Activated naive CD8-positive, alpha-beta T cell (primary cell): Measurements from ENCODE around the gene TRMT61A.

Experiments
- H3K27ac Mint-ChIP-seq: one replicate; pipeline ENCODE4 v1.8.0; 2021; ENCODE audit warnings: mixed read lengths
- H3K27me3 Mint-ChIP-seq: one replicate; pipeline ENCODE4 v1.8.0; 2021; ENCODE audit warnings: mixed read lengths
- H3K36me3 Mint-ChIP-seq: one replicate; pipeline ENCODE4 v1.8.0; 2021; ENCODE audit warnings: mixed read lengths
- H3K4me1 Mint-ChIP-seq: one replicate; pipeline ENCODE4 v1.8.0; 2021; ENCODE audit warnings: low read depth, mixed read lengths
- H3K4me3 Mint-ChIP-seq: one replicate; pipeline ENCODE4 v1.8.0; 2021; ENCODE audit warnings: mild to moderate bottlenecking, mixed read lengths
- H3K9me3 Mint-ChIP-seq: one replicate; pipeline ENCODE4 v1.8.0; 2021; ENCODE audit warnings: low read depth, mixed read lengths

Gene TRMT61A

GRCh38 chr14:103517174-103517566 lies 11.8 kb upstream of the TRMT61A start:
- Mint-ChIP-seq H3K36me3 (no peaks in the 10 kb centered on the region), H3K4me1 (peaks cover 9% of the 10 kb centered on the region), H3K4me3 (no peak overlapping the region), H3K9me3 (no peaks in the 10 kb centered on the region), H3K27me3 (no peaks in the 10 kb centered on the region), H3K27ac (no peak overlapping the region)

GRCh38 chr14:103517721-103518421 lies 11.1 kb upstream of the TRMT61A start:
- H3K9me3 Mint-ChIP-seq, result no peaks in the 10 kb centered on the region
- no peaks in the 10 kb centered on the region for H3K36me3 Mint-ChIP-seq
- H3K27me3 Mint-ChIP-seq, result no peaks in the 10 kb centered on the region
- no peak overlapping the region for H3K4me3 Mint-ChIP-seq
- peaks cover 9% of the 10 kb centered on the region for H3K4me1 Mint-ChIP-seq
- no peak overlapping the region for H3K27ac Mint-ChIP-seq

- H3K36me3 Mint-ChIP-seq, result no peaks in the 10 kb centered on the region
- no peak overlapping the region for H3K27ac Mint-ChIP-seq
- no peaks in the 10 kb centered on the region for H3K9me3 Mint-ChIP-seq
- peaks cover 9% of the 10 kb centered on the region for H3K4me1 Mint-ChIP-seq
- no peak overlapping the region for H3K4me3 Mint-ChIP-seq
- no peaks in the 10 kb centered on the region for H3K27me3 Mint-ChIP-seq
Measured at GRCh38 chr14:103518422-103519042, 10.5 kb upstream of the TRMT61A start.

- H3K27me3 Mint-ChIP-seq, result no peaks in the 10 kb centered on the region
- H3K36me3 Mint-ChIP-seq, result no peaks in the 10 kb centered on the region
- H3K27ac Mint-ChIP-seq, result no peak overlapping the region
- peaks cover 9% of the 10 kb centered on the region for H3K4me1 Mint-ChIP-seq
- peak overlapping the region; percentile 17 for H3K4me3 Mint-ChIP-seq
- H3K9me3 Mint-ChIP-seq, result no peaks in the 10 kb centered on the region
Measured at GRCh38 chr14:103519043-103519836, 9.8 kb upstream of the TRMT61A start.

- Mint-ChIP-seq H3K27ac (peak overlapping the region; percentile 66), H3K4me1 (peaks cover 9% of the 10 kb centered on the region), H3K4me3 (peak overlapping the region; percentile 68), H3K36me3 (no peaks in the 10 kb centered on the region), H3K9me3 (no peaks in the 10 kb centered on the region), H3K27me3 (no peaks in the 10 kb centered on the region)
Measured at GRCh38 chr14:103519837-103520212, 9.2 kb upstream of the TRMT61A start.

- no peaks in the 10 kb centered on the region for H3K36me3 Mint-ChIP-seq
- H3K27me3 Mint-ChIP-seq, result no peaks in the 10 kb centered on the region
- peak overlapping the region; percentile 68 for H3K4me3 Mint-ChIP-seq
- H3K4me1 Mint-ChIP-seq, result peaks cover 9% of the 10 kb centered on the region
- H3K9me3 Mint-ChIP-seq, result no peaks in the 10 kb centered on the region
- peak overlapping the region; percentile 66 for H3K27ac Mint-ChIP-seq
Measured at GRCh38 chr14:103520269-103520656, 8.7 kb upstream of the TRMT61A start.

- Mint-ChIP-seq H3K4me3 (peak overlapping the region; percentile 13), H3K27ac (no peak overlapping the region), H3K9me3 (no peaks in the 10 kb centered on the region), H3K4me1 (peaks cover 9% of the 10 kb centered on the region), H3K27me3 (no peaks in the 10 kb centered on the region), H3K36me3 (no peaks in the 10 kb centered on the region)
Measured at GRCh38 chr14:103520657-103521437, 8.1 kb upstream of the TRMT61A start.

- Mint-ChIP-seq H3K9me3 (no peaks in the 10 kb centered on the region), H3K27ac (no peak overlapping the region), H3K4me3 (no peak overlapping the region), H3K36me3 (no peaks in the 10 kb centered on the region), H3K4me1 (peaks cover 9% of the 10 kb centered on the region), H3K27me3 (no peaks in the 10 kb centered on the region)
Measured at GRCh38 chr14:103521438-103521950, 7.5 kb upstream of the TRMT61A start.

- peak overlapping the region; percentile 49 for H3K4me3 Mint-ChIP-seq
- no peak overlapping the region for H3K27ac Mint-ChIP-seq
- H3K9me3 Mint-ChIP-seq, result no peaks in the 10 kb centered on the region
- H3K27me3 Mint-ChIP-seq, result no peaks in the 10 kb centered on the region
- peaks cover 10% of the 10 kb centered on the region for H3K4me1 Mint-ChIP-seq
- no peaks in the 10 kb centered on the region for H3K36me3 Mint-ChIP-seq
Measured at GRCh38 chr14:103521951-103522563, 6.9 kb upstream of the TRMT61A start.

GRCh38 chr14:103522649-103523574 lies 6.1 kb upstream of the TRMT61A start, which contains the start of gene CKB:
Gene CKB (minus strand): TSS chr14:103522830. CDS start chr14:103522493, 337 bp downstream.
- peaks cover 16% of the 10 kb centered on the region for H3K4me1 Mint-ChIP-seq
- H3K4me3 Mint-ChIP-seq, result peak within 1 kb of the TSS; percentile 64
- no peaks in the 10 kb centered on the region for H3K36me3 Mint-ChIP-seq
- H3K27ac Mint-ChIP-seq, result no peak within 1 kb of the TSS
- no peaks in the 10 kb centered on the region for H3K9me3 Mint-ChIP-seq
- no peaks in the 10 kb centered on the region for H3K27me3 Mint-ChIP-seq

- Mint-ChIP-seq H3K9me3 (no peaks in the 10 kb centered on the region), H3K4me1 (peaks cover 20% of the 10 kb centered on the region), H3K27ac (no peak overlapping the region), H3K36me3 (no peaks in the 10 kb centered on the region), H3K27me3 (no peaks in the 10 kb centered on the region), H3K4me3 (peak overlapping the region; percentile 64)
Measured at GRCh38 chr14:103523575-103523954, 5.4 kb upstream of the TRMT61A start.

- H3K9me3 Mint-ChIP-seq, result no peaks in the 10 kb centered on the region
- H3K36me3 Mint-ChIP-seq, result no peaks in the 10 kb centered on the region
- H3K27ac Mint-ChIP-seq, result no peak overlapping the region
- no peak overlapping the region for H3K4me3 Mint-ChIP-seq
- peaks cover 18% of the 10 kb centered on the region for H3K4me1 Mint-ChIP-seq
- H3K27me3 Mint-ChIP-seq, result no peaks in the 10 kb centered on the region
Measured at GRCh38 chr14:103524002-103524935, 4.7 kb upstream of the TRMT61A start.
